Measurements from ENCODE around the gene ZBTB16. TPM values are rescaled to one million over a fixed set of nuclear protein-coding genes. Genes with fewer than 3 reads are reported as not detected.

Gene ZBTB16
- total and polyA plus RNA-seq, 2 of the 4 experiments (the other 2 are of a cell fraction), result not detected

DNA sequence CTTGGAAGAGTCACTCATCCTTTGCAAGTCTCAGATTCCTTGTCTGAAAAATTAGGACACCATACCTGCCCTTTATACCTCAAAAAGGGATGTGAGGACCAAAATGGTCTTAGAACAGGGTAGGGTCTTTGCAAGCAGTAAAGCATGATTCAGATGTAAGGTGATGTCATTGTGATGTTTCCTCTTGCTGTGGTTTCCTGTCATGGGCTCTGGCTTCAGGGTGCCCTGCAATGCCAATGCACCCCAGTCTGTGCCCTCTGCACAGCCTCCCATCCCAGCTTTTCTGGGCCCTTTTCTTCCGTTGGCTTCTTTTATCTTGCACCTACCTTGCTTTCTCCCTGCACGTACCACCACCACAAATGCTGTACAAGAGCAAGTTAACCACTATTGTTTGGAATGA is 148.9 kb downstream of the ZBTB16 start:
- Histone ChIP-seq H3K56ac (ENCODE audit: extremely low read depth, insufficient read depth, low read length) (no peak overlapping the region), H3K79me1 (ENCODE audit: low read depth in 1 of 2, low read length in 2 of 2) (no peaks in the 10 kb centered on the region), H3K9ac (ENCODE audit: low read depth, low read length) (no peak overlapping the region), H3K18ac (ENCODE audit: low read depth, low read length) (no peak overlapping the region), H2BK5ac (ENCODE audit: low read depth, low read length, poor library complexity, severe bottlenecking) (no peak overlapping the region), H2BK15ac (ENCODE audit: low read depth, low read length) (no peak overlapping the region), H3K4ac (ENCODE audit: low read depth, low read length) (no peak overlapping the region), H3K4me2 (ENCODE audit: low read depth, low read length) (no peak overlapping the region), H2BK120ac (ENCODE audit: low read depth, low read length) (no peak overlapping the region), H3K14ac (replicated peaks; ENCODE audit: low read depth, low read length) (no peak overlapping the region), H3K9me3 (ENCODE audit: control insufficient read depth, insufficient read depth, low read length) (no peaks in the 10 kb centered on the region), H2AK5ac (ENCODE audit: low read depth, low read length) (no peak overlapping the region), H4K5ac (ENCODE audit: low read depth, low read length) (no peak overlapping the region), H3K23ac (ENCODE audit: low read depth, low read length) (no peak overlapping the region), H3K27me3 (ENCODE audit: control insufficient read depth, insufficient read depth, low read length) (peaks cover 37% of the 10 kb centered on the region), H3K9me1 (ENCODE audit: insufficient read depth, low read length) (no peaks in the 10 kb centered on the region), H3K4me3 (ENCODE audit: insufficient read depth, low read depth, low read length) (no peak overlapping the region), H4K20me1 (ENCODE audit: insufficient read depth, low read length) (no peaks in the 10 kb centered on the region), H2BK20ac (ENCODE audit: low read depth, low read length) (no peak overlapping the region), H4K8ac (ENCODE audit: low read depth in 2 of 2, low read length in 2 of 2) (no peak overlapping the region), H3K36me3 (ENCODE audit: control insufficient read depth, insufficient read depth, low read length) (no peaks in the 10 kb centered on the region), H3K4me1 (ENCODE audit: control insufficient read depth, insufficient read depth, low read length) (no peaks in the 10 kb centered on the region), H3K27ac (ENCODE audit: insufficient read depth, low read length) (no peak overlapping the region), H4K91ac (ENCODE audit: insufficient read depth, low read depth, low read length) (no peak overlapping the region), H2AFZ (replicated peaks; ENCODE audit: low read length, poor library complexity) (no peak overlapping the region), H2AK9ac (replicated peaks; ENCODE audit: low read depth, low read length, poor library complexity) (no peak overlapping the region)
- DNase-seq, result no peak
- CTCF ChIA-PET, result no interaction called here
- in situ Hi-C loops (cut with MboI; ENCODE audit: low sequenced_read_pairs) (no loop called here), intact Hi-C loops (cut with micrococcal nuclease) (no loop called here), dilution Hi-C loops (cut with HindIII; ENCODE audit: low sequenced_read_pairs, unreplicated experiment) (no loop called here)
- no peak for ATAC-seq (ENCODE audit: low read depth)
- no peak for TF ChIP-seq CEBPB (IDR thresholded peaks at IDR 0.05; ENCODE audit: low read depth, low read length)
- TF ChIP-seq MAFK (IDR thresholded peaks at IDR 0.05; ENCODE audit: low read depth, low read length), result no peak
- TF ChIP-seq RCOR1 (IDR thresholded peaks at IDR 0.05; ENCODE audit: insufficient replicate concordance, low read length), result no peak
- no peak for TF ChIP-seq SMC3 (IDR thresholded peaks at IDR 0.05; ENCODE audit: low read depth, low read length)
- no peak for TF ChIP-seq MAZ (IDR thresholded peaks at IDR 0.05; ENCODE audit: borderline replicate concordance, low read depth, low read length)
- TF ChIP-seq NFE2L2 (IDR thresholded peaks at IDR 0.05; ENCODE audit: low read depth, low read length), result no peak
- TF ChIP-seq, protein P1, sequence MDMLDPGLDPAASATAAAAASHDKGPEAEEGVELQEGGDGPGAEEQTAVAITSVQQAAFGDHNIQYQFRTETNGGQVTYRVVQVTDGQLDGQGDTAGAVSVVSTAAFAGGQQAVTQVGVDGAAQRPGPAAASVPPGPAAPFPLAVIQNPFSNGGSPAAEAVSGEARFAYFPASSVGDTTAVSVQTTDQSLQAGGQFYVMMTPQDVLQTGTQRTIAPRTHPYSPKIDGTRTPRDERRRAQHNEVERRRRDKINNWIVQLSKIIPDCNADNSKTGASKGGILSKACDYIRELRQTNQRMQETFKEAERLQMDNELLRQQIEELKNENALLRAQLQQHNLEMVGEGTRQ (IDR thresholded peaks at IDR 0.05; ENCODE audit: low read depth, low read length), result no peak
- no peak for TF ChIP-seq POLR2A (IDR thresholded peaks at IDR 0.05; ENCODE audit: low read depth, low read length)
- no peak for TF ChIP-seq RAD21 (IDR thresholded peaks at IDR 0.05; ENCODE audit: low read length)
- TF ChIP-seq, protein P2, sequence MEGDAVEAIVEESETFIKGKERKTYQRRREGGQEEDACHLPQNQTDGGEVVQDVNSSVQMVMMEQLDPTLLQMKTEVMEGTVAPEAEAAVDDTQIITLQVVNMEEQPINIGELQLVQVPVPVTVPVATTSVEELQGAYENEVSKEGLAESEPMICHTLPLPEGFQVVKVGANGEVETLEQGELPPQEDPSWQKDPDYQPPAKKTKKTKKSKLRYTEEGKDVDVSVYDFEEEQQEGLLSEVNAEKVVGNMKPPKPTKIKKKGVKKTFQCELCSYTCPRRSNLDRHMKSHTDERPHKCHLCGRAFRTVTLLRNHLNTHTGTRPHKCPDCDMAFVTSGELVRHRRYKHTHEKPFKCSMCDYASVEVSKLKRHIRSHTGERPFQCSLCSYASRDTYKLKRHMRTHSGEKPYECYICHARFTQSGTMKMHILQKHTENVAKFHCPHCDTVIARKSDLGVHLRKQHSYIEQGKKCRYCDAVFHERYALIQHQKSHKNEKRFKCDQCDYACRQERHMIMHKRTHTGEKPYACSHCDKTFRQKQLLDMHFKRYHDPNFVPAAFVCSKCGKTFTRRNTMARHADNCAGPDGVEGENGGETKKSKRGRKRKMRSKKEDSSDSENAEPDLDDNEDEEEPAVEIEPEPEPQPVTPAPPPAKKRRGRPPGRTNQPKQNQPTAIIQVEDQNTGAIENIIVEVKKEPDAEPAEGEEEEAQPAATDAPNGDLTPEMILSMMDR (conservative IDR thresholded peaks at IDR 0.05; ENCODE audit: low read depth, low read length), result no peak
- TF ChIP-seq FOS (IDR thresholded peaks at IDR 0.05; ENCODE audit: low read depth, low read length), result no peak
- TF ChIP-seq RFX5 (IDR thresholded peaks at IDR 0.05; ENCODE audit: low read depth, low read length), result no peak
- TF ChIP-seq CHD1 (IDR thresholded peaks at IDR 0.05; ENCODE audit: low read depth, low read length), result no peak
- TF ChIP-seq BHLHE40 (IDR thresholded peaks at IDR 0.05; ENCODE audit: low read depth, low read length), result no peak
- TF ChIP-seq MXI1 (IDR thresholded peaks at IDR 0.05; ENCODE audit: borderline replicate concordance, low read depth, low read length), result no peak
- no CpG with 5 or more reads among the region's 2 CpGs for WGBS, 2 experiments (ENCODE audit: extremely low coverage in 2 of 2, insufficient read length in 1 of 2)
- POLR2A ChIA-PET (ENCODE audit: unreplicated experiment), result no interaction called here
- no TSS peak for BruUV-seq (replicated peaks)

Data from IMR-90 (cell line).